ENCODE results near the gene PRR20G.
"Not testable (repeated sequence)": the region's sequence is repeated elsewhere in the genome, so short reads cannot be mapped to it uniquely, and the experiment has no call there.

Gene PRR20G

DNA sequence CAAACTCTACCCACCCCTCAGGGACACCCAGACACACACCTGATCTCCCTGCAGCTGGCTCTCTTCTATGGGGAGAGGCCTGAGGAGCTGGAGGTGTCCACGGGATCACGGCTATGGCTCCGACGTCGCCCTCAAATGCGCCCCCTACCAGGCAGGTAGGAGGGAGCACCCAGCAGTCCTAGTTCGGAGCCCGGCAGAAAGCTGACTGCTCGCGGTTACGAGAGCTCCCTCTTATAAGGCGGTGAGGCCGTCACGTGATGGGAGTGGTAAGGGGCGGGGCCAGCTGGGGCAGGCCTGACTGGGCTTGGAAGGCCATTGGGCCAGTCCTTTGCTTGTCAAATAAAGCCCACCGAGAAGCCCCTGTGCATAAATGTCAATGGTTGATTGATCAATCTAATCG is at the start of gene PRR20G:
Gene PRR20G (minus strand): TSS at position 207 of the 400 bp plus-strand sequence. CDS start 681 bp downstream, outside the sequence.
- Mint-ChIP-seq H3K4me1 (no peaks in the 10 kb centered on the region), H3K27ac (no peak within 1 kb of the TSS), H3K4me3 (no peak within 1 kb of the TSS), H3K36me3 (no peaks in the 10 kb centered on the region), H3K27me3 (peaks cover 5% of the 10 kb centered on the region), H3K9me3 (peaks cover 16% of the 10 kb centered on the region)

GRCh38 chr3:127337001-127337400 is 49.2 kb upstream of the PRR20G start:
- peaks cover 14% of the 10 kb centered on the region for H3K27me3 Mint-ChIP-seq

GRCh38 chr3:127336101-127336500 is 48.3 kb upstream of the PRR20G start:
- Mint-ChIP-seq H3K27ac (no peak overlapping the region), H3K4me3 (no peak overlapping the region), H3K36me3 (no peaks in the 10 kb centered on the region), H3K4me1 (no peaks in the 10 kb centered on the region), H3K27me3 (peaks cover 14% of the 10 kb centered on the region), H3K9me3 (no peaks in the 10 kb centered on the region)

More at GRCh38 chr3:127337001-127337400, 49.2 kb upstream of the PRR20G start:
- Mint-ChIP-seq H3K4me3 (no peak overlapping the region), H3K36me3 (no peaks in the 10 kb centered on the region), H3K4me1 (no peaks in the 10 kb centered on the region), H3K9me3 (no peaks in the 10 kb centered on the region), H3K27ac (no peak overlapping the region)

- Mint-ChIP-seq H3K27ac (no peak overlapping the region), H3K9me3 (peaks cover 10% of the 10 kb centered on the region), H3K36me3 (no peaks in the 10 kb centered on the region), H3K4me3 (no peak overlapping the region), H3K27me3 (peaks cover 3% of the 10 kb centered on the region), H3K4me1 (no peaks in the 10 kb centered on the region)
Measured at GRCh38 chr3:127330385-127330784, 42.5 kb upstream of the PRR20G start.

GRCh38 chr3:127329631-127330285 is 41.9 kb upstream of the PRR20G start:
- Mint-ChIP-seq H3K4me3 (no peak overlapping the region), H3K36me3 (no peaks in the 10 kb centered on the region), H3K9me3 (peaks cover 10% of the 10 kb centered on the region), H3K4me1 (no peaks in the 10 kb centered on the region), H3K27ac (no peak overlapping the region), H3K27me3 (peaks cover 5% of the 10 kb centered on the region)

DNA sequence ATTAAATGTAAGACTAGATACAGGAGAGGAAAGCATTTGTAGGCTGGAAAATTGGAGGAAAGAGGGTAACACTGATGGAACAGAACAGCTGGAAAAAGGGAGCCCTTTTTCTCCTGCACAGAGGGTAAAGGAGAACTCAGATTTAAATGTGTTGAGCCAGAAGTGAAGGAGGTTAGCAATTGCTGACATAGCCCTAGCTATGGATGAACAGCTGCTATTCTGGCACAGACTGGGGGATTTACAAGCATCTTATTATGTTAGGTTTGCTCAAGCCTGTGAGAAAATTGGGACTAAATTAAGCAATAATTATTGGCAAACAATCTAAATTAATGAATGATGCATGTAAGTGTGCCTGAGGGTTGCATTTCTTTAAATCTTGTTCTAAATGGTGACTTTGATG is 40.6 kb upstream of the PRR20G start:
- no peaks in the 10 kb centered on the region for H3K4me1 Mint-ChIP-seq
- no peak overlapping the region for H3K4me3 Mint-ChIP-seq
- peaks cover 10% of the 10 kb centered on the region for H3K9me3 Mint-ChIP-seq
- no peak overlapping the region for H3K27ac Mint-ChIP-seq
- H3K36me3 Mint-ChIP-seq, result no peaks in the 10 kb centered on the region
- H3K27me3 Mint-ChIP-seq, result peaks cover 5% of the 10 kb centered on the region

DNA sequence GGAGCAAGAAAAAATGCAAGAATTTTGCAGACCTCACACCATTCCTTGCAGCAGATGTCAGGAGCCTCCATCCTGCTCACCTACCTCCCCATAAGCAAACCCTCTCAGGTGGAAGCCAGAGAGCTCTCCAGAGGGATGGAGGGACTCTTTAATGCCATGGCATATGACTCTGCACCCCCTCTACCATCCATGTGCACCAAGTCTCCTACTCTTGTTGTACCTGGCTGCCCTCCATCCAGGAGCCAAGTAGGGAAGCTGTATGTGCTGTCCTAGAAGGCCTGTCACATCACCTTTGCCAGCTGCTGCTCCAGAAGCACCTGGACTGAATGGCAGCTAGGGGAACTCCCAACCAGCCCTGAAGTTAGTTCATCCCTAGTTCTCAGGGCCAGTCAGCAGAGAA is 38.5 kb upstream of the PRR20G start:
- H3K36me3 Mint-ChIP-seq, result no peaks in the 10 kb centered on the region
- no peak overlapping the region for H3K27ac Mint-ChIP-seq
- H3K4me3 Mint-ChIP-seq, result no peak overlapping the region
- H3K9me3 Mint-ChIP-seq, result peaks cover 10% of the 10 kb centered on the region
- H3K4me1 Mint-ChIP-seq, result no peaks in the 10 kb centered on the region
- H3K27me3 Mint-ChIP-seq, result peaks cover 5% of the 10 kb centered on the region

- Mint-ChIP-seq H3K27me3 (peaks cover 7% of the 10 kb centered on the region), H3K9me3 (peaks cover 16% of the 10 kb centered on the region), H3K27ac (no peak overlapping the region), H3K4me1 (no peaks in the 10 kb centered on the region), H3K36me3 (no peaks in the 10 kb centered on the region), H3K4me3 (no peak overlapping the region)
Measured at GRCh38 chr3:127325629-127325961, 37.7 kb upstream of the PRR20G start.

DNA sequence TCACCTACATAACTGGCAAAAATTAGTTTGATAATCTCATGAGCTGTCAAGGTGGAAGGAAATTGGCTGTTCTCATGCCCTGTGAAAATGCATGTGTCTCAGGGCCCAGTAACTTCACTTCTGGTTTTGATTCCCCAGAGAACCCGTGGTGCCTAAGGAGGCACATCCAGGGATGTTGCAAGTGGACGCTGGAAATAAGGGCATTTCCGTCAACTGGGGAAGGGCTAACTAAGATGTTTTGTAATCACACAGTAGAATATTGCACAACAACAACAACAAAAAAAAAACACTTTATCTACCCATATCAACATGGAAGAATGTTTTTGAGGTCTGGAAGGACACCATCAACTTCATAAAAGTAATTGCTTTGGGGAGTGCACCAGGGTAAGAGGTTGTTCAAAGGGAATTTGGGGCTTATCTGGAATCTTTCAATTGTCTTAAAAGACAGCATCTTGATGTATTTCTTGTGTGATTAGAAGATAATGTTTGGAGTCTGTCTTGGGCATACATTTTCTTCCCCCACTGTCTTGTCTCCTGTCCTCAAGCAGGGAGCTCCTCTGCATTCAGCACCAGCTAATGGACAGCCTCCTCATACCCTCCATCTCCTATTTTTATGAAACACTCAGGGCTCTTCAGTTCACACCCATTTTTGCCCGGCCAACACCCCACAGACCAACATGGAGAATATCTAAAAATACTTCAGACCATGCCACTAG is 37.2 kb upstream of the PRR20G start:
- Mint-ChIP-seq H3K4me1 (no peaks in the 10 kb centered on the region), H3K27me3 (peaks cover 7% of the 10 kb centered on the region), H3K4me3 (no peak overlapping the region), H3K36me3 (no peaks in the 10 kb centered on the region), H3K9me3 (peaks cover 12% of the 10 kb centered on the region), H3K27ac (no peak overlapping the region)

GRCh38 chr3:127324076-127324475 is 36.2 kb upstream of the PRR20G start:
- Mint-ChIP-seq H3K27ac (no peak overlapping the region), H3K9me3 (peaks cover 11% of the 10 kb centered on the region), H3K36me3 (no peaks in the 10 kb centered on the region), H3K27me3 (peaks cover 7% of the 10 kb centered on the region), H3K4me3 (no peak overlapping the region), H3K4me1 (no peaks in the 10 kb centered on the region)

DNA sequence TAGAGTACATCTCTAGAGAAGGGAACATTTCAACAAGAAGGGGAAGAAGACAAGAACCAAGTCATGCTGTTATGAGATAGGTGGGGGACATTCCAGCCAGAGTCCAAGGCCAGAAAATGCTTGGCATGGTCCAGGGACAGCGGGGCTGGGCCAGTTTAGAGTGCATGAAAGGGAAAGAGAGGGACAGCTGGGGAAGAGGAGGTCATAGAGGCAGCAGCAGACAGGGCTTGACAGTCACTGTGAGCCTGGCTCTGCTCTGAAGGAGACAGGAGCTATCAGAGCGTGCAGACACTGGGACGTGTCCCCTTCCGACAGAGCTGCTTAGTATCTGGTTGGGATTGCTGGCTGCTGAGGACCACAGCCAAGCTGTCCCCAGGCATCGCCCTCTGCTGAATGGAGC is 35.7 kb upstream of the PRR20G start:
- H3K27me3 Mint-ChIP-seq, result peaks cover 7% of the 10 kb centered on the region
- no peaks in the 10 kb centered on the region for H3K36me3 Mint-ChIP-seq
- H3K27ac Mint-ChIP-seq, result no peak overlapping the region
- no peaks in the 10 kb centered on the region for H3K4me1 Mint-ChIP-seq
- peaks cover 11% of the 10 kb centered on the region for H3K9me3 Mint-ChIP-seq
- H3K4me3 Mint-ChIP-seq, result no peak overlapping the region

- peaks cover 11% of the 10 kb centered on the region for H3K27me3 Mint-ChIP-seq
- H3K27ac Mint-ChIP-seq, result no peak overlapping the region
- no peaks in the 10 kb centered on the region for H3K4me1 Mint-ChIP-seq
Measured at GRCh38 chr3:127321371-127321770, 33.5 kb upstream of the PRR20G start.

DNA sequence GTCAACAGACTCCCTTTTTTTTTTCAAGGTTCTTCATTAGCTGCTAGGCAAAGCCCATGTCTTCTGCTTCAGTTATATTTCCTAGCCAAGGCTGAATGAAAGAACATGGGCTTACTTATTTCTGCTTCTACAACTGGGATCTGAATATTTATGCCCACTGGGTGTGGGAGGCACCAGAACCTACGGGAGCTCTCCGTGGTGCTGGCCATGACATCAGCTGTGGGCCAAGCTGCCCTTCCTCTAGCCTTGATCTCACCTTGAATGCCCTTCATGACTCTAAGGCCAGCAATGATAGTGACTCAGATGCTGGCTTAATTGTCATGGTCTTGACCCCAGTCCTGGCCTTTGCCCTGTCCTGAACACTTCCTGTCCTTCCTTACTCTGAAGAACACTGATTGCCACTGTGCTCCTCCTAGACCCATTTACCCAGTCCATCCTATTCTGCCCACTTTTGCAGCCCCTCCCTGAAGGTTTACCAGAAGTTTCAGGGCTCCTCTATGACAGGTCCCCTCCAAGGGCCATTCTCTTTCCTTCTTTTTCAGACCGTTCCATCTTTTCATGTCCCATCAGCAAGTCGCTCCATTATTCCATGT is 32.8 kb upstream of the PRR20G start:
- Mint-ChIP-seq H3K36me3 (no peaks in the 10 kb centered on the region), H3K4me1 (no peaks in the 10 kb centered on the region), H3K4me3 (no peak overlapping the region), H3K27ac (no peak overlapping the region), H3K9me3 (peaks cover 8% of the 10 kb centered on the region), H3K27me3 (peaks cover 11% of the 10 kb centered on the region)

More at GRCh38 chr3:127321371-127321770, 33.5 kb upstream of the PRR20G start:
- H3K9me3 Mint-ChIP-seq, result peaks cover 8% of the 10 kb centered on the region
- H3K4me3 Mint-ChIP-seq, result no peak overlapping the region
- no peaks in the 10 kb centered on the region for H3K36me3 Mint-ChIP-seq

DNA sequence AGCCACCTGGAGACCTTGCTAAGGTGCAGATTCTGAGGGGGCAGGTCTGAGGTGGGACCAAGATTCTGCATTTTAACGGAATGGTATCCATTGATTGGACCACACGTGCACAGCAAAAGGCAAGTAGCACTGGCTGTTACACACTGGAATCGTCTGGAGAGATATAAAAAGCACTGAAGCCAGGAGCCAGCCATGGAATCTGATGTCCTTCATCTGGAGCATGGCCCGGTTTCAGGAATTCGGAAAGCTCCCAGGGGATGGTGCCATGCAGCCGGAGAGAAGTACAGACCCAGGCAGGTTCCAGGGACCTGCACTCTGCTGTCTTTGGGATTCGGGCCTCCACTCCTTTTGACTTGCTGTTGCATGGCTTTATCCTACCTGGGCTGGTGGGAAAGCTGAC is 28.8 kb upstream of the PRR20G start:
- no peaks in the 10 kb centered on the region for H3K36me3 Mint-ChIP-seq
- H3K4me3 Mint-ChIP-seq, result no peak overlapping the region
- no peaks in the 10 kb centered on the region for H3K4me1 Mint-ChIP-seq
- H3K9me3 Mint-ChIP-seq, result peaks cover 8% of the 10 kb centered on the region
- H3K27ac Mint-ChIP-seq, result no peak overlapping the region
- H3K27me3 Mint-ChIP-seq, result peaks cover 7% of the 10 kb centered on the region

DNA sequence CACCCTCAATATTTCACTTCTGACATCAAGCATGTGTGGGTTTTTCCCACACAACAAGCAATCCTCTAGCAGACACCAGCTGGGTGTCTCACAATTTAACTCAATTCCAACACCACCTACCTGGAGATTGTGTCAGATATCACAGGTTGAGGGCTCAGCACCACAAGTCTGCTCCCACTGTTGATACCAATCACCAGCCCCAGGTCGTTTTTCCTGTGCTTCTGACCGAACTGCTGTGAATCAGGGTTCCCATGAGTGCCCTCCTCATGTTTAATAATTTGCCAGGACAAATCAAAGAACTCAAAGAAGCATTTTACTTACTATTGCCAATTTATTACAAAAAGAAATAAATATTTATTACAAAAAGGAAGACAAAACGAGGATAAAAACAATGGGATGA is 25.0 kb upstream of the PRR20G start:
- Mint-ChIP-seq H3K27ac (no peak overlapping the region), H3K4me3 (no peak overlapping the region), H3K27me3 (peaks cover 6% of the 10 kb centered on the region)

GRCh38 chr3:127308821-127309220 is 21.0 kb upstream of the PRR20G start:
- H3K4me1 Mint-ChIP-seq, H3K4me3 Mint-ChIP-seq, H3K27ac Mint-ChIP-seq, H3K9me3 Mint-ChIP-seq, H3K36me3 Mint-ChIP-seq, H3K27me3 Mint-ChIP-seq: not testable (repeated sequence)

More for the DNA sequence above, 25.0 kb upstream of the PRR20G start:
- Mint-ChIP-seq H3K9me3 (no peaks in the 10 kb centered on the region), H3K36me3 (no peaks in the 10 kb centered on the region), H3K4me1 (no peaks in the 10 kb centered on the region)

Measured in activated naive CD4-positive, alpha-beta T cell treated with anti-CD3 and anti-CD28 coated beads, Interleukin-2, amount 50 U/mL, for 24 hours (primary cell).